ENCODE results near the gene GRK7. TPM values are rescaled to one million over a fixed set of nuclear protein-coding genes. Genes with fewer than 3 reads are reported as not detected.

The GRK7 gene
- total and polyA plus RNA-seq, 9 of the 15 experiments (the other 6 are each of a cell fraction or from before 2014, with no cell fraction given), result 0.01 to 0.08 (median 0.04) TPM; not detected in 3

DNA sequence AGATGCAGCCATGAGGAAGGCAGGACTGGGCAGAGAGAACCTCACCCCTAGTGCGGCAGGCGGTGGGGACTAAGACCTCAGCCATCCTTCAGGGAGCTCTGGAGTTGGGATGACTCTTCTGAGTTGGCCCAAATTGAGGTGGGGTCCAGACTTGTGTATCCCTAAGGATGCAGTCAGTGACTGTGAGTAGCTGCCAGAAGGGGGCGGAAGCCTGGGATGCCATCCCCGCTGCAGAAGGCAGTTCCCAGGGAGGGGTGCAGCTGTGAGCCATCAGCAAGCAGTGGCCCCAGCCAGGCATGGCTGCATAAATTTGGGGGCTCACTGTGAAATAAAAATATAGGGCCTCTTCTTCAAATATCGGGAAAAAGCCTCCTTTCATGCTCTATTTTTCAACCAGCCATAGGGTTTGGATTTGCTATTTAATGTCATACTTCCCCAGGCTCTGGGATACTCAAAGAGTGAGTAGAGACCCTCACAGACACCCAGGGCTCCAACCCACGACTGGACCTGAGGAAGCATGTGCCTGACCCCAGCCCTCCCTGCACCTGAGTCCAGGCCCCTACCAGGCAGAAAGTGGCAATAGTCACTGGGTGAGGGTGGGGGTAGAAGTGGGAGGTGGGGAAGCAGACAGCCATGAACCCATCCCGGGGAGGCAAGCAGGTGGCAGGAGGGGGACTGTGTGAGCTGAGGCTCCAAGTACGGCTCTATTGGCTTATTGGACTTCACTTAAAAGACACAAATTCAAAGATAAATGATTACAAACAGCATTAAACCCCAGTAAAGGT lies 30.5 kb downstream of the GRK7 start:
- Histone ChIP-seq H2AFZ (ENCODE audit: low read depth, low read length) (no peak overlapping the region), H4K20me1 (replicated peaks; ENCODE audit: control insufficient read depth, insufficient read depth, low read length) (no peaks in the 10 kb centered on the region), H3K9ac (ENCODE audit: insufficient read depth in 1 of 2, low read depth in 2 of 2, low read length in 2 of 2) (no peak overlapping the region), H3K4me2 (ENCODE audit: insufficient read depth, low read length) (no peak overlapping the region), H3K27ac (ENCODE audit: extremely low read depth, low read depth, low read length) (no peak overlapping the region), H3K4me1 (replicated peaks in 1 of 2; ENCODE audit: control insufficient read depth in 2 of 2, insufficient read depth in 2 of 2, low read length in 2 of 2) (peaks cover 11 to 23% of the 10 kb centered on the region in 2 experiments; a peak in 4 of 5 replicates), H3K4me3 (no peak overlapping the region), H3K9me1 (ENCODE audit: control insufficient read depth, insufficient read depth, low read length) (no peaks in the 10 kb centered on the region), H3K27me3 (ENCODE audit: control insufficient read depth in 2 of 2, insufficient read depth in 2 of 2, low read length in 2 of 2) (no peaks in the 10 kb centered on the region), H3K79me2 (ENCODE audit: control insufficient read depth, insufficient read depth, low read length) (no peaks in the 10 kb centered on the region), H3K36me3 (ENCODE audit: control insufficient read depth, insufficient read depth, low read length) (no peaks in the 10 kb centered on the region), H3K9me3 (replicated peaks; ENCODE audit: control insufficient read depth, insufficient read depth, low read depth, low read length) (peaks cover 2% of the 10 kb centered on the region; the same call in 1 of the 2 replicates)
- intact Hi-C loops (cut with micrococcal nuclease), result no loop called here
- TF ChIP-seq, protein P1, sequence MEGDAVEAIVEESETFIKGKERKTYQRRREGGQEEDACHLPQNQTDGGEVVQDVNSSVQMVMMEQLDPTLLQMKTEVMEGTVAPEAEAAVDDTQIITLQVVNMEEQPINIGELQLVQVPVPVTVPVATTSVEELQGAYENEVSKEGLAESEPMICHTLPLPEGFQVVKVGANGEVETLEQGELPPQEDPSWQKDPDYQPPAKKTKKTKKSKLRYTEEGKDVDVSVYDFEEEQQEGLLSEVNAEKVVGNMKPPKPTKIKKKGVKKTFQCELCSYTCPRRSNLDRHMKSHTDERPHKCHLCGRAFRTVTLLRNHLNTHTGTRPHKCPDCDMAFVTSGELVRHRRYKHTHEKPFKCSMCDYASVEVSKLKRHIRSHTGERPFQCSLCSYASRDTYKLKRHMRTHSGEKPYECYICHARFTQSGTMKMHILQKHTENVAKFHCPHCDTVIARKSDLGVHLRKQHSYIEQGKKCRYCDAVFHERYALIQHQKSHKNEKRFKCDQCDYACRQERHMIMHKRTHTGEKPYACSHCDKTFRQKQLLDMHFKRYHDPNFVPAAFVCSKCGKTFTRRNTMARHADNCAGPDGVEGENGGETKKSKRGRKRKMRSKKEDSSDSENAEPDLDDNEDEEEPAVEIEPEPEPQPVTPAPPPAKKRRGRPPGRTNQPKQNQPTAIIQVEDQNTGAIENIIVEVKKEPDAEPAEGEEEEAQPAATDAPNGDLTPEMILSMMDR (IDR thresholded peaks at IDR 0.05 in 2 of 3, conservative IDR thresholded peaks at IDR 0.05 in 1 of 3; ENCODE audit: insufficient read depth in 2 of 3, low read depth in 1 of 3, low read length in 3 of 3), result peak; percentile 26 to 46 (median 41); a peak in 4 of 6 replicates
- peak in 1 of 2 experiments; percentile 32; a peak in 2 of 4 replicates for TF ChIP-seq RAD21 (CRISPR knock-in tag; conservative IDR thresholded peaks at IDR 0.05 in 1 of 2, IDR thresholded peaks at IDR 0.05 in 1 of 2)
- no peak for TF ChIP-seq MYBL2 (IDR thresholded peaks at IDR 0.05; ENCODE audit: low read depth)
- no peak for TF ChIP-seq MYBL2 (CRISPR knock-in tag; IDR thresholded peaks at IDR 0.05; ENCODE audit: borderline replicate concordance)
- TF ChIP-seq ETV5 (CRISPR knock-in tag; IDR thresholded peaks at IDR 0.05; ENCODE audit: low read depth), result no peak
- no peak for TF ChIP-seq SMARCA4 (IDR thresholded peaks at IDR 0.05)
- BruUV-seq (replicated peaks), result no TSS peak
- WGBS (ENCODE audit: insufficient coverage, low coverage, missing lambda C conversion rate), result 62% methylated on average over 7 of the region's 8 CpGs
- DNase-seq (ENCODE audit: extremely low read depth in 1 of 4, low spot score in 3 of 4), result peak in 2 of 4 experiments; percentile 25 to 31
- FAIRE-seq, result no peak
- in situ Hi-C loops (cut with MboI), result no loop called here
- ATAC-seq, result peak; percentile 34; the same call in 1 of the 3 replicates
- ChIA-PET CTCF (ENCODE audit: low intra/inter-chr PET ratio) (interaction anchor here (0.7 kb wide), 1 partner anchor 205 kb away, joined by 3 read pairs; no protein-coding TSS in a partner anchor), POLR2A (interaction anchor here (1.3 kb wide), 1 partner anchor 11 kb away, joined by 3 read pairs; no protein-coding TSS in a partner anchor)

Measured in K562 (cell line).